Measurements from ENCODE around the gene STKLD1.
A peak's percentile ranks its signal among the peaks of the same experiment; 100 is the strongest.
"Not testable (repeated sequence)": the region's sequence is repeated elsewhere in the genome, so short reads cannot be mapped to it uniquely, and the experiment has no call there.

The STKLD1 gene

GRCh38 chr9:133389025-133389557 is 12.9 kb downstream of the STKLD1 start:
- no peak for DNase-seq

DNA sequence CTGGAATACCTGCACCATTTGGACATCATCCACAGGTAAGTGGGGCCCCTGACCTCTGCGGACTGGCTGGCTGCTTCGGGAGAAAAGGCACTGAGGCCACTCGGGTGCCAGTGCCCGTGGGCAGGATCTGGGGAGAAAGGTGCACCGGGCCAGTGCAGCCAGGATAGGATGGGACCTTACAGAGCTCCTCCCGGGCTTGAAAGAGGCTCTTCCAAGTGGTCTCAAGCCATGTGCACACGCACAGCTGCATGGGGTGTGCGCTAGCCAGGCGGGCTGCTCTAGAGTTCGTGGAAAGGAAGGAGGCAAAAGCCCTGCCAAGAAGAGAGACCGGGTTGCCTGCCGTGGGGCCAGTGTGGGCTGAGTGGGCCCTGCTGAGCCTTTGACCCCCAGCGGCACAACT is 13.4 kb downstream of the STKLD1 start:
- DNase-seq = no peak

GRCh38 chr9:133390713-133391112 is 14.5 kb downstream of the STKLD1 start:
- DNase-seq = no peak

DNA sequence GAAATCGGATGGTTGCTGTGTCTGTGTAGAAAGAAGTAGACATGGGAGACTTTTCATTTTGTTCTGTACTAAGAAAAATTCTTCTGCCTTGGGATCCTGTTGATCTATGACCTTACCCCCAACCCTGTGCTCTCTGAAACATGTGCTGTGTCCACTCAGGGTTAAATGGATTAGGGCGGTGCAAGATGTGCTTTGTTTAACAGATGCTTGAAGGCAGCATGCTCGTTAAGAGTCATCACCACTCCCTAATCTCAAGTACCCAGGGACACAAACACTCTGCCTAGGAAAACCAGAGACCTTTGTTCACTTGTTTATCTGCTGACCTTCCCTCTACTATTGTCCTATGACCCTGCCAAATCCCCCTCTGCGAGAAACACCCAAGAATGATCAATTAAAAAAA is 15.3 kb downstream of the STKLD1 start:
- not testable (repeated sequence) for DNase-seq

- DNase-seq = not testable (repeated sequence)
Measured at GRCh38 chr9:133392308-133392707, 16.1 kb downstream of the STKLD1 start.

DNA sequence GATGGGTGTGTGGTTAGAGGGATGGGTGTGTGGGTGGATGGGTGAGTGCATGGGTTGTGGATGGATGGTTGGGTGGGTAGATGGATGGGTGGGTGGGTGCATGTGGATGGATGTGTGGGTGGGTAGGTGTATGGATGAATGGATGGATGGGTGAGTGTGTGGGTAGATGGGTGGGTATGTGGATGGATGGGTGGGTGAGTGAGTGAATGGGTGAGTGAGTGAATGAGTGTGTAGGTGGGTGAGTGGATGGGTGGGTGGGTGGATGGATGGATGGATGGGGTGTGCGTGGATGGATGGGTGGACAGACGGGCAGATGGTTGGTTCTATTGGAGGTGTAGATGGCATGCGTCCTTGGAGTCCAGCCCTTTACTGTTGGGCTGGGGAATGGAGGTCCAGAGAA is 17.2 kb downstream of the STKLD1 start:
- DNase-seq = no peak

GRCh38 chr9:133394687-133395271 is 18.6 kb downstream of the STKLD1 start:
- no peak for DNase-seq

GRCh38 chr9:133396952-133397351 is 20.8 kb downstream of the STKLD1 start:
- DNase-seq = no peak

GRCh38 chr9:133397370-133397769 is 21.2 kb downstream of the STKLD1 start:
- no peak for DNase-seq

DNA sequence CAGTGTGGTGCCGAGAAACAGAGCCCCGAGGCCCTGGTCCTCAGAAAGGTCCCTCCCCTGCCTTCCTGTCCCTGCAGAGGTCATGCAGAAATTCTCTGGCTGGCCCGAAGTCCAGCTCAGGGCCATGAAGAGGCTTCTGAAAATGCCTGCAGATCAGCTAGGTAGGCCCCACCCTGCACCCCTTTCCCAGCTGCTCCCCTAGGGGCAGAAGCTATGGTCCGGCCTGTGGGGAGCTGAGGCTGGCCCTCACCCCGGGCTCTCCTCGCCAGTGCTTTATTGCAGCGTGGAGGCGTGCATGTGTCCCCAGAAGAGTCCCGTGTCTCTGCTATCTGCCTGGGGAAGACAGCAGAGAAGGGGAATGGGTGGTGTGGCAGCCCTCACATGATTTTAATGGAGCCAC is 21.7 kb downstream of the STKLD1 start:
- DNase-seq = no peak

DNA sequence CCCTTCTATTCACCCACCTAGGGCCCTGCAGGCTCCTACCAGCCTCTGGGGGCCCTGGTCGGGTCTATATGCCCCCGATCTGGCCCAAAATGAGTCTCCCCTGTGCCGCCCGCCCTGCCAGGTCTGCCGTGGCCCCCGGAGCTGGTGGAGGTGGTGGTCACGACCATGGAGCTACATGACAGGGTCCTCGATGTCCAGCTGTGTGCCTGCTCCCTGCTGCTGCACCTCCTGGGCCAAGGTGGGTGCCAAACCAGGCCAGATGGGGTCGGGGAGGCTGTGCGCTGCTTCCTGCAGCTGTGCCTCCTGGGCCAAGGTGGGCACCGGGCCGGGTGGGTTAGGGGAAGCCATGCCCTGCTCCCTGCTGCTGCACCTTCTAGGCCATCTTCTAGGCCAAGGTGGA is 24.1 kb downstream of the STKLD1 start:
- DNase-seq = no peak

DNA sequence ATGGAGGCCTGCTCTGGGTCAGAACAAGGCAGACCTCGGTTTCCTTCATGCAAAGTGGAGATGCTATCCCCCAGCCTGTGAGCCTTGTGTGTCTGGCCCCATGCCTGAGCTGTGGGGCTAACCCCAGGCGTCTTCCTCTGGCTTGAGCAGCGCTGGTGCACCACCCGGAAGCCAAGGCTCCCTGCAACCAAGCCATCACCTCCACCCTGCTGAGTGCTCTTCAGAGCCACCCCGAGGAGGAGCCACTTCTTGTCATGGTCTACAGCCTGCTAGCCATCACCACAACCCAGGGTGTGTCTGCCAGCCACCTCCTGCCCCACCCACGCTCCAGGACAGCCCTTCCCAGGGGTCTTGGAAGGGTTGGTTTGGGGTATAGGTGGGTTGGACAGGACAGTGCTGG is 25.4 kb downstream of the STKLD1 start:
- DNase-seq = no peak

DNA sequence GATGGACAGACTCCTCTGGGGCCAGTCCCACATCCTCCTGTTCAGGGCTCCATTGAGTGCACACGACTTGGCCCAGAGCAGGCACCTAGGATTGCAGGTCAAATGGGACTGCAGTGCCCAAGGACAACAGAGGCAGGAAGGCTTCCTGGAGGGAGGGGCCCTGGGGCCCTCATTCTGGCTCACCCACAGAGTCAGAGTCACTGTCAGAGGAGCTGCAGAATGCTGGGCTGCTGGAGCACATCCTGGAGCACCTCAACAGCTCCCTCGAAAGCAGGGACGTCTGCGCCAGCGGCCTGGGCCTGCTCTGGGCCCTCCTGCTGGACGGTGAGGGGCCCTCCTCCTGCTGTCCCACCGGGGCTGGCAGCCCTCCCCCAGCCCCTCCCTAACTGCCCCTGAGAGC is 26.5 kb downstream of the STKLD1 start:
- no peak for DNase-seq

DNA sequence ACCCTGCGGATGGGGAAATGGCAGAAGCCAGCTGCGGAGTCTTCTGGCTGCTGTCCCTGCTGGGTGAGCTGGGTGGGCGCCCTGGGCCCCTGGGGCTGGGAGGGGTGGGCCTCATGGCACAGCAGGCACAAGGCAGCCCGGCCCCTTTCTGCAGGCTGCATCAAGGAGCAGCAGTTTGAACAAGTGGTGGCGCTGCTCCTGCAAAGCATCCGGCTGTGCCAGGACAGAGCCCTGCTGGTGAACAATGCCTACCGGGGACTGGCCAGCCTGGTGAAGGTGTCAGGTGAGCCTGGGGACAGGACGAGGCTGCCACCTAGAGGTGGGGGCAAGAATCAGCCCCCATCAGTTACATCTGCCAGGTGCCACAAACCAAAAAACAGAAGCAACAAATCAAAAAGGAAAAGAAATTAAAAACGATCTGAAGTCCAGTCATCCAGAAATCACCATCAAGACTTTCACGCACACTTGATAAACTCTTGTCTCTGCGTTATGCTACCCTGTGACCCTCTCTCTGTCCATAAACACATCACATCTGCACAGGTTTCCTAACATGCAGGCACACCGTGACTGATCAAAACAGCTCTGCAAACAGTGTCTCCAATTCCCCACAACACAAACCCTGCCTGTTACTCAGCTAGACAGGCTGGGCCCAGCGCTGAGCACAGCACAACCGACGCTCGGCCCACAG is 27.7 kb downstream of the STKLD1 start:
- DNase-seq = no peak

DNA sequence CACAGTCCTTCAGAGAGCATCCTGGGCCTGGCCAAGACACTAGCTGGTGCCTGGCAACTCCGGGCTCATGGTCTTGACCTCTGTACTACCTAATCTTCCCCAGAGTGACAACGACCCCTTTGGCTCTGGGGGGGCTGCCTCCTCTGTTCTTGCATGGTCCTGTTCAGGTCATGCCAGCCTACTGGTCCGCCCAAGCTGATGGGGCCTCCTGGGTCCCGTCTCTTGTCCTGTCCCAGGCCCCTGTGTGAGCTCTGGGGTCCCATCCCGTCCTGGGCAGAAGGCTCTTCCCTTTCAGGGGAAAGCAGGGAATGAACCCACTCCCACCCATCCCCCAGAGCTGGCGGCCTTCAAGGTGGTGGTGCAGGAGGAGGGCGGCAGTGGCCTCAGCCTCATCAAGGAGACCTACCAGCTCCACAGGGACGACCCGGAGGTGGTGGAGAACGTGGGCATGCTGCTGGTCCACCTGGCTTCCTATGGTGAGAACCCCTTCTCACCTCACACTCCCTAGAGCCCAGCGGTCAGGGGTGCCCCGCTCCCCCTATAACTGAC is 28.4 kb downstream of the STKLD1 start:
- DNase-seq = no peak

DNA sequence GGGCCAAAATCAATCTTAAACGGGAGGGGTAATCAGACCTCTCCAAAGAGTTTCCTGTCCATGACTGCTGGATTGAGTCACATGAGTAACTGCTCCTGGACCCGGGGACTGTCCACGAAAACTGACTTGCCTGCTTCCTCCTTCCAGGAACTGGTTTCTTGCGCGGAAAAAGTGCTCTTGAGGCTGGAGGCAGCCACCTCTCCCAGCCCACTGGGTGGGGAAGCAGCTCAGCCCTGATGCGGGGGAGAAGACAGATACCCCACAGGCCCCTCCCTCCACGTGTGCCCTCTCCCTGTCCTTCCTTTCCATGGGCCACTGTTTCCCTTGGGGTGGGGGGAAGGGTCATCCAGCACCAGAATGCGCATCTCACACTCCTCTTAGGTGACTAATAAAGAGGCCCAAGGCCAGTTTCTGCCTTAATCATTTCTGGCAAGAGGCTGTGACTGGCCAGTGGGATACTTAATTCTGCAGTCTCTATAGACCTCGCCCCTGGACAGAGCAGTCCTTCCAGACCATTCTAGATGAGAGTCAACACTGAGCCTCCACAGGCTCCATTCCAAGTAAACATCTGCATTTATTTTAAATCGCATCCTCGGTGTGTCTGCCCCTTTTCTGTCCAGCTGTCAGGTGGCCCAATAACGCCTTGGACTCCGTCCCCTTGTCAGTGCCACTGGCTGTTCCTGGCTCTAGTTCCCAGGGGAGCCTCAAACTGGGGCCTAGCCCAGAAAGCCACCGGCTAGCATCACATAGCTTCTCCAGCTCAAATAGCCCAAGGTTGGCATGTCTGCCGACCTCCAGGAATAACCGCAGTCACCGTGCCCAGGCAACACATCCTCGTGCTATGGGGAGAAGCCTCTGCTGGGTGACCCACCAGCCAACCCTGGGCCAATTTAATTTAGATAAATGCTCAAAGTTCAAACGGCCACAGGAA is 29.6 kb downstream of the STKLD1 start:
- no peak for DNase-seq

DNA sequence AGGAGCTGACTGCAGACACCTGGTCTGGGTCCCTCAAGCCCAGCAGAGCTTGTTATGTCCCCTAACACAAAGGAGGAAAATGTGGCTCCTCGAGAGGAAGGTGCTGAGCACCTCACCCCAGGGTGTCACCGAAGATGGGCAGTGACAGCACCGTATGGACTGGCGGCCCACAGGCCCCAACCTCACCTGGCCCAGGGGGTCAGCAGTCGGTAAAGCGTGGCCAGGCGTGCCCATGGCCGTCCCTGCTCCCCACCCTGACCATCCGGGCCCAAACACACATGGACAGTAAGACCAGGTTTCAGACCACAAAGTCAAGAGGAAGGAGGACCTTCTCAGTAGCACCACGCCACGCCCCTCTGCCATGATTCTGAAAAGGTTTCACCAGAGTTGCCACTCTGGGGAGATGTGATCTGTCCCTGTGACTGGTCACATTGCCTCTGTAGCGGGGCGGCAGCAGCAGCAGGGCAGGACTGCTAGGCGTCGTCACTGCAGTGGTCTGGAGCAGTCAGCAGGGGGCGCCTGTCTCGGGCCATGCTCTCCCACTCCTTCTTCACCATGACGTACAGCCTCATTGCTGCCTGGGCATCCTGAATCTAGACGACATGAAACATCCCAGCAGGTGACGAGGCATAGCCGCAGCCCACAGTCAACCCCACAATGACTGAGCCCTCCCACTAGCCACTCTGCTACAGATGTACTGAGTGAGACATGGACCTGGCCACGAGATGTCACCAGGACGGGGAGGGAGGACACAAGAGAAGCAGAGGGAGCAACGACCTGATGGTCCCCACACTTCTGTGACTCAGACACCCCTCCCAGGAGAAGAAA is 30.5 kb downstream of the STKLD1 start:
- DNase-seq = peak; percentile 23

GRCh38 chr9:133408042-133408441 is 31.9 kb downstream of the STKLD1 start:
- DNase-seq = no peak

DNA sequence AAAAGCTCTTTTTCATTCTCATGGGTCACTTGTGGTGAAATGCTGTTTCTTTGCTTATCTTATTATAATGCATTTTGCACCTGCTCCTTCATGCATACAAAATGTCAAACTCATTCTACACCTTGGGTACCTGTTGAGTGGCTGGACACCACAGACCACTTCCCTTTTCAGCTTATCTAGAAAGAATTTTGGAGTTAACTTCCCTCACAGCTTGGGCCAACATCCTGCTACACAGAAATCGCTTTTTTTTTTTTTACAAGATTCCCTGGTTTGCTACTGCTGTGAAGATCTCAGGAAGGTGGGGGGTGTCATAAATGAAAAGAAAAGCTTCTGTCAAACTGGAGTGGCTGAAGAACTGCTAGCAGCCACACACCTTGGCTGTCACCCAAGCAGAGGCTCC is 39.0 kb downstream of the STKLD1 start:
- no peak for DNase-seq

DNA sequence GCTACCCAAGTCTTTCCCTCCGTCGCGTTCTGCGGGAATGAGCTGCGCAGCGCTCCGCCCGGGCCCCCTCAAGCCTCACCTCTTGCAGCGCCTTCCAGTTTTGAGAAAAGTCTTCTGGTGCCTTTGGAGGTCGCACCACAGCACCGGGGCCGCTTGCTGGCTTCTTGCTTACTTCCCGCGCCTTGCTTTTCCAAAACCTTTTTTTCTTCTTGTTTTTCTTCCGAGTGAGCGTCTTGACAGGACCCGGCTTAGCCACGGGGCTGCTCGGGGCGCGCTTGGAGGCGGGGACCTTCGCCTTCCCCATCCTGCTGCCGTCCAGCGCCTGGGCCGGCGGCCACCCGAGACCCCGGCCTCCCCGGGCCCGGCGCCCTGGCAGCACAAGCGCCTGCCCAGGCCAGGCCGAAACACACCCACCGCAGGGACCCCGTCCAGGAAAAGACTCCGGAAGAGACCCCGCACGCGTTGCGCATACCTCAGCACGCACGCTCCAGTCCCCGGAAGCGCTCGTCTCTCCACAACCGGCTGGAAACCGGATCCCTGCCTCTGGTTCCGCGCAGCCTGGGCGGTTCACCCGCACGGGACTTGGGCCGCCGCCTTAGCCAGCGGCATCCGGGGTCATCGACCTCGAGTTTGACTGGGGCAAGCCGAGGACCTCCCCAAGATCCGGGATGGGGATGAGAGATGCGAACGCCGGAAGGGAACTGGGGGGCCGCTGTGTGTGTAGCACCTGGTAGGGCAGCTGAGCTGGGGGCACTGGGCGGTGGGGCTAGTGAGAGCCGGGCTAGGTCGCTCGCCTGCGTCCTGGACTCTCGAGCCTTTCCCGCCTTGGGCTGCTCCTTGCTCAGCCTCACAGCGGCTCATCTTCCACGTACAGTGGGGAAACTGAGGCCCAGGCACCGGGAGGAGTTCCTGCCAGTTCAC is 41.6 kb downstream of the STKLD1 start, which contains the start of gene REXO4:
Gene REXO4 (minus strand): TSS at position 470 of the 921 bp plus-strand sequence. CDS start 166 bp downstream, at position 304.
- peak; percentile 74 for DNase-seq

DNA sequence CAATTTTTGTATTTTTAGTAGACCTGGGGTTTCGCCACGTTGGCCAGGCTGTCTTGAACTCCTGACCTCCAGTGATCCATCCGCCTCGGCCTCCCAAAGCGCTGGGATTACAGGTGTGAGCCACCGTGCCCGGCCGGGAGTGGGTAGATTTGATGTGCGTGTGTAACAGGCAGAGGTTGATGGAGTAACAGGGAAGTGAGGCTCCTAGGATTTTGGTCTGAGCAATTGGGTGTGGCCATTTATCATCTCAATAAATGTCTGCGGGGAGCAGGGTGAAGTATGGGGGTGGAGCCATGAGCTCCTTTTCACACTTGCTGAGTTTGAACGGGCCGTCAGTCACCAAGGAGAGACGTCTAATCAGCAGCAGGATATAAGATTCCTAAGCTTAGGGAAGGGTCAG is 42.8 kb downstream of the STKLD1 start:
- DNase-seq = no peak

Measured in NCI-H1105 (cell line).